HepG2 (cell line): ENCODE results near the gene PRTN3. TPM values are rescaled to one million over a fixed set of nuclear protein-coding genes. Genes with fewer than 3 reads are reported as not detected.

Source experiments
- EED ChIP-seq: sonication (generic); formaldehyde crosslinking; IDR thresholded peaks from 2 replicates; pipeline ENCODE4 v1.5.0; 2020; ENCODE audit warnings: mild to moderate bottlenecking, missing genetic modification reagents
- EHMT2 ChIP-seq: fragments of 200-600 bp; sonication (generic); IDR thresholded peaks from 2 replicates; pipeline ENCODE4 v1.7.0; 2017; ENCODE audit warnings: antibody characterized with exemption, low read depth, low read length, borderline replicate concordance
- MLLT10 ChIP-seq: sonication (generic); formaldehyde crosslinking; IDR thresholded peaks from 2 replicates; pipeline ENCODE4 v1.4.0; 2020; ENCODE audit warnings: missing genetic modification reagents
- PHF20 ChIP-seq: sonication (generic); formaldehyde crosslinking; IDR thresholded peaks from 2 replicates; pipeline ENCODE4 v1.5.0; 2020; ENCODE audit warnings: mild to moderate bottlenecking, missing genetic modification reagents
- RELA ChIP-seq: sonication (generic); formaldehyde crosslinking; IDR thresholded peaks from 2 replicates; pipeline ENCODE4 v1.4.0; 2020; ENCODE audit warnings: missing genetic modification reagents
- RNF2 ChIP-seq: fragments of 450-650 bp; conservative IDR thresholded peaks from 2 replicates; pipeline ENCODE4 v1.6.1; 2016; ENCODE audit warnings: low read depth
- SNAI1 ChIP-seq: sonication (generic); formaldehyde crosslinking; IDR thresholded peaks from 2 replicates; pipeline ENCODE4 v1.5.0; 2020; ENCODE audit warnings: mild to moderate bottlenecking, missing genetic modification reagents, borderline replicate concordance
- ZNF12 ChIP-seq: sonication (generic); formaldehyde crosslinking; IDR thresholded peaks from 2 replicates; pipeline ENCODE4 v1.5.0; 2020; ENCODE audit warnings: missing genetic modification reagents
- ZNF160 ChIP-seq: sonication (generic); formaldehyde crosslinking; IDR thresholded peaks from 2 replicates; pipeline ENCODE4 v1.8.0; 2022; ENCODE audit warnings: mild to moderate bottlenecking, inconsistent platforms, missing genetic modification reagents
- ZNF768 ChIP-seq: sonication (generic); formaldehyde crosslinking; IDR thresholded peaks from 2 replicates; pipeline ENCODE4 v1.4.0; 2020; ENCODE audit warnings: missing genetic modification reagents
- ZNF781 ChIP-seq: sonication (generic); formaldehyde crosslinking; IDR thresholded peaks from 2 replicates; pipeline ENCODE4 v1.5.1; 2020; ENCODE audit warnings: borderline replicate concordance, mild to moderate bottlenecking, missing genetic modification reagents; ENCODE audit errors: not compliant biosample characterization
- polyA plus RNA-seq, 8 experiments: library from polyadenylated mRNA; depleted of rRNA in 3 of 8; stranded (reverse) in 7 of 8; unstranded in 1 of 8; fragments of >200 nt; fragmentation: Illumina TruSeq in 4 of 8; extraction: Trizol in 4 of 8; gene quantifications; 2 replicates each; pipeline versions ENCODE4 v1.2.1 to v1.2.3, GENCODE V29; 2011 to 2016; ENCODE audit warnings: low read depth in 4 of 8, missing spikeins in 1 of 8, mixed read lengths in 1 of 8; ENCODE audit not compliant: insufficient read depth in 1 of 8
- total RNA-seq, 5 experiments: library from RNA; depleted of rRNA; stranded (reverse); fragments of >200 nt; fragmentation: Illumina TruSeq; extraction: Trizol; gene quantifications; 2 replicates each; pipeline ENCODE4 v1.2.3, GENCODE V29; 2016; ENCODE audit warnings: low read depth in 1 of 5
- TF ChIP-seq, protein P1 (sequence below): sonication (generic); formaldehyde crosslinking; IDR thresholded peaks from 2 replicates; pipeline ENCODE4 v1.5.0; 2020; ENCODE audit warnings: missing genetic modification reagents
- TF ChIP-seq, protein P2 (sequence below): sonication (generic); formaldehyde crosslinking; IDR thresholded peaks from 2 replicates; pipeline ENCODE4 v1.4.0; 2020; ENCODE audit warnings: missing genetic modification reagents, borderline replicate concordance
- TF ChIP-seq, protein P3 (sequence below): IDR thresholded peaks from 2 replicates; pipeline ENCODE4 v1.6.1; 2016
- TF ChIP-seq, protein P4 (sequence below): sonication (generic); formaldehyde crosslinking; IDR thresholded peaks from 2 replicates; pipeline ENCODE4 v1.4.0; 2020; ENCODE audit warnings: mild to moderate bottlenecking, low read depth, missing genetic modification reagents
- TF ChIP-seq, protein P5 (sequence below): sonication (generic); formaldehyde crosslinking; IDR thresholded peaks from 2 replicates; pipeline ENCODE4 v1.5.1; 2020; ENCODE audit warnings: mild to moderate bottlenecking, missing genetic modification reagents, borderline replicate concordance
- TF ChIP-seq, protein P6 (sequence below): sonication (generic); formaldehyde crosslinking; IDR thresholded peaks from 2 replicates; pipeline ENCODE4 v1.5.0; 2020; ENCODE audit warnings: mild to moderate bottlenecking, missing genetic modification reagents

PRTN3 gene
- total and polyA plus RNA-seq, 2 of the 13 experiments (the other 11 are each of a cell fraction or from before 2014, with no cell fraction given): not detected

DNA sequence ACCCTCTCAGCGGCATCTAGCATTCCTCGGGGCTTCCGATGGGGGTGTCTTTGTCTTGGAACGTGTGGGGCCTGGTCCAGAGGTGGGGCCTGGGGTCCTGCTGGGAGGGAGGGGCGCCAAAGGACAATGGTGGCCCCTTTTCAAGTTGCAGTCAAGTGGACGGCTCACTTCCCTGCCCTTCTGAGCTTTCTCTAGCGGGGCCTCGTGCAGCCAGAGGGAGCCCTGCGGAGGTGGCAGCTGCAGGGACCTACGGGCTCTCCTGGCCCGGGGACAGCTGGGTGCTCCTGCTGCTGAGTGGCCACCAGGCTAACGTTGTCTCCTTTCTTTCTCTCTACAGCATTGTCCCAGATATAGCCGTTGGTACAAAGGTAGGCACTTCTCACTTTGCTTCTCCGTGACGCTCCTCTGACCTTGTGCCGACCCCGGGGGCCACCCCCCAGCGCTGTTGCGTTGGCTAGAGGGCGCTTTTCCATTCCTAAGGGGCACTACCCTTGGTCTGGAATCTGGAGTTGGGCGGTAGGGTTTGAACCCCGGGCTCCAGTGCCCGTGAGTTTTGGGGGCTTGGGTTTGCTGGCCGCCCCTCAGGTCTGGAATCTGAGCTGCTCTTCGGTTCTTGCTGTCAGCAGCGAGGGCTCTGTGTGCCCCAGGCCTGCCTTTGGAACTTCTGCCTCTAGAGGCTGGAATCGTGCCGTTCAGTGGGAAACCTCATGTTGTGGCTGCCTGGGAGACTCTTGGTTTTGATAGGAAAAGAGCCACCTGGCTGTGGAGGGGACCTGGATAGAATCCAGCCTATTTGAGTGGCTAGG is 41.5 kb upstream of the PRTN3 start (continued):
- TF ChIP-seq ZNF781 (CRISPR knock-in tag): no peak
- TF ChIP-seq EED (CRISPR knock-in tag): no peak
- no peak for TF ChIP-seq ZNF768 (CRISPR knock-in tag)
- no peak for TF ChIP-seq SNAI1 (CRISPR knock-in tag)
- TF ChIP-seq, protein P1, sequence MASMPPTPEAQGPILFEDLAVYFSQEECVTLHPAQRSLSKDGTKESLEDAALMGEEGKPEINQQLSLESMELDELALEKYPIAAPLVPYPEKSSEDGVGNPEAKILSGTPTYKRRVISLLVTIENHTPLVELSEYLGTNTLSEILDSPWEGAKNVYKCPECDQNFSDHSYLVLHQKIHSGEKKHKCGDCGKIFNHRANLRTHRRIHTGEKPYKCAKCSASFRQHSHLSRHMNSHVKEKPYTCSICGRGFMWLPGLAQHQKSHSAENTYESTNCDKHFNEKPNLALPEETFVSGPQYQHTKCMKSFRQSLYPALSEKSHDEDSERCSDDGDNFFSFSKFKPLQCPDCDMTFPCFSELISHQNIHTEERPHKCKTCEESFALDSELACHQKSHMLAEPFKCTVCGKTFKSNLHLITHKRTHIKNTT (CRISPR knock-in tag): no peak
- TF ChIP-seq, protein P2, sequence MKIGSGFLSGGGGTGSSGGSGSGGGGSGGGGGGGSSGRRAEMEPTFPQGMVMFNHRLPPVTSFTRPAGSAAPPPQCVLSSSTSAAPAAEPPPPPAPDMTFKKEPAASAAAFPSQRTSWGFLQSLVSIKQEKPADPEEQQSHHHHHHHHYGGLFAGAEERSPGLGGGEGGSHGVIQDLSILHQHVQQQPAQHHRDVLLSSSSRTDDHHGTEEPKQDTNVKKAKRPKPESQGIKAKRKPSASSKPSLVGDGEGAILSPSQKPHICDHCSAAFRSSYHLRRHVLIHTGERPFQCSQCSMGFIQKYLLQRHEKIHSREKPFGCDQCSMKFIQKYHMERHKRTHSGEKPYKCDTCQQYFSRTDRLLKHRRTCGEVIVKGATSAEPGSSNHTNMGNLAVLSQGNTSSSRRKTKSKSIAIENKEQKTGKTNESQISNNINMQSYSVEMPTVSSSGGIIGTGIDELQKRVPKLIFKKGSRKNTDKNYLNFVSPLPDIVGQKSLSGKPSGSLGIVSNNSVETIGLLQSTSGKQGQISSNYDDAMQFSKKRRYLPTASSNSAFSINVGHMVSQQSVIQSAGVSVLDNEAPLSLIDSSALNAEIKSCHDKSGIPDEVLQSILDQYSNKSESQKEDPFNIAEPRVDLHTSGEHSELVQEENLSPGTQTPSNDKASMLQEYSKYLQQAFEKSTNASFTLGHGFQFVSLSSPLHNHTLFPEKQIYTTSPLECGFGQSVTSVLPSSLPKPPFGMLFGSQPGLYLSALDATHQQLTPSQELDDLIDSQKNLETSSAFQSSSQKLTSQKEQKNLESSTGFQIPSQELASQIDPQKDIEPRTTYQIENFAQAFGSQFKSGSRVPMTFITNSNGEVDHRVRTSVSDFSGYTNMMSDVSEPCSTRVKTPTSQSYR (CRISPR knock-in tag): 0 out of 2 replicates have a peak, but pooled peaks have one; percentile 17
- TF ChIP-seq, protein P3, sequence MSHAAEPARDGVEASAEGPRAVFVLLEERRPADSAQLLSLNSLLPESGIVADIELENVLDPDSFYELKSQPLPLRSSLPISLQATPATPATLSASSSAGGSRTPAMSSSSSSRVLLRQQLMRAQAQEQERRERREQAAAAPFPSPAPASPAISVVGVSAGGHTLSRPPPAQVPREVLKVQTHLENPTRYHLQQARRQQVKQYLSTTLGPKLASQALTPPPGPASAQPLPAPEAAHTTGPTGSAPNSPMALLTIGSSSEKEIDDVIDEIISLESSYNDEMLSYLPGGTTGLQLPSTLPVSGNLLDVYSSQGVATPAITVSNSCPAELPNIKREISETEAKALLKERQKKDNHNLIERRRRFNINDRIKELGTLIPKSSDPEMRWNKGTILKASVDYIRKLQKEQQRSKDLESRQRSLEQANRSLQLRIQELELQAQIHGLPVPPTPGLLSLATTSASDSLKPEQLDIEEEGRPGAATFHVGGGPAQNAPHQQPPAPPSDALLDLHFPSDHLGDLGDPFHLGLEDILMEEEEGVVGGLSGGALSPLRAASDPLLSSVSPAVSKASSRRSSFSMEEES (CRISPR knock-in tag): no peak
- no peak for TF ChIP-seq ZNF12
- TF ChIP-seq, protein P4, sequence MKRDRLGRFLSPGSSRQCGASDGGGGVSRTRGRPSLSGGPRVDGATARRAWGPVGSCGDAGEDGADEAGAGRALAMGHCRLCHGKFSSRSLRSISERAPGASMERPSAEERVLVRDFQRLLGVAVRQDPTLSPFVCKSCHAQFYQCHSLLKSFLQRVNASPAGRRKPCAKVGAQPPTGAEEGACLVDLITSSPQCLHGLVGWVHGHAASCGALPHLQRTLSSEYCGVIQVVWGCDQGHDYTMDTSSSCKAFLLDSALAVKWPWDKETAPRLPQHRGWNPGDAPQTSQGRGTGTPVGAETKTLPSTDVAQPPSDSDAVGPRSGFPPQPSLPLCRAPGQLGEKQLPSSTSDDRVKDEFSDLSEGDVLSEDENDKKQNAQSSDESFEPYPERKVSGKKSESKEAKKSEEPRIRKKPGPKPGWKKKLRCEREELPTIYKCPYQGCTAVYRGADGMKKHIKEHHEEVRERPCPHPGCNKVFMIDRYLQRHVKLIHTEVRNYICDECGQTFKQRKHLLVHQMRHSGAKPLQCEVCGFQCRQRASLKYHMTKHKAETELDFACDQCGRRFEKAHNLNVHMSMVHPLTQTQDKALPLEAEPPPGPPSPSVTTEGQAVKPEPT: no peak
- TF ChIP-seq, protein P5, sequence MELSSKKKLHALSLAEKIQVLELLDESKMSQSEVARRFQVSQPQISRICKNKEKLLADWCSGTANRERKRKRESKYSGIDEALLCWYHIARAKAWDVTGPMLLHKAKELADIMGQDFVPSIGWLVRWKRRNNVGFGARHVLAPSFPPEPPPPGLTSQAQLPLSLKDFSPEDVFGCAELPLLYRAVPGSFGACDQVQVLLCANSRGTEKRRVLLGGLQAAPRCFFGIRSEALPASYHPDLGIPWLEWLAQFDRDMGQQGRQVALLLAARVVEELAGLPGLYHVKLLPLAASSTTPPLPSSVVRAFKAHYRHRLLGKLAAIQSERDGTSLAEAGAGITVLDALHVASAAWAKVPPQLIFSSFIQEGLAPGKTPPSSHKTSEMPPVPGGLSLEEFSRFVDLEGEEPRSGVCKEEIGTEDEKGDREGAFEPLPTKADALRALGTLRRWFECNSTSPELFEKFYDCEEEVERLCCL (CRISPR knock-in tag): no peak
- no peak for TF ChIP-seq RELA (CRISPR knock-in tag)
- no peak for TF ChIP-seq ZNF160 (CRISPR knock-in tag)
- no peak for TF ChIP-seq PHF20
- TF ChIP-seq RNF2: no peak
- TF ChIP-seq, protein P6, sequence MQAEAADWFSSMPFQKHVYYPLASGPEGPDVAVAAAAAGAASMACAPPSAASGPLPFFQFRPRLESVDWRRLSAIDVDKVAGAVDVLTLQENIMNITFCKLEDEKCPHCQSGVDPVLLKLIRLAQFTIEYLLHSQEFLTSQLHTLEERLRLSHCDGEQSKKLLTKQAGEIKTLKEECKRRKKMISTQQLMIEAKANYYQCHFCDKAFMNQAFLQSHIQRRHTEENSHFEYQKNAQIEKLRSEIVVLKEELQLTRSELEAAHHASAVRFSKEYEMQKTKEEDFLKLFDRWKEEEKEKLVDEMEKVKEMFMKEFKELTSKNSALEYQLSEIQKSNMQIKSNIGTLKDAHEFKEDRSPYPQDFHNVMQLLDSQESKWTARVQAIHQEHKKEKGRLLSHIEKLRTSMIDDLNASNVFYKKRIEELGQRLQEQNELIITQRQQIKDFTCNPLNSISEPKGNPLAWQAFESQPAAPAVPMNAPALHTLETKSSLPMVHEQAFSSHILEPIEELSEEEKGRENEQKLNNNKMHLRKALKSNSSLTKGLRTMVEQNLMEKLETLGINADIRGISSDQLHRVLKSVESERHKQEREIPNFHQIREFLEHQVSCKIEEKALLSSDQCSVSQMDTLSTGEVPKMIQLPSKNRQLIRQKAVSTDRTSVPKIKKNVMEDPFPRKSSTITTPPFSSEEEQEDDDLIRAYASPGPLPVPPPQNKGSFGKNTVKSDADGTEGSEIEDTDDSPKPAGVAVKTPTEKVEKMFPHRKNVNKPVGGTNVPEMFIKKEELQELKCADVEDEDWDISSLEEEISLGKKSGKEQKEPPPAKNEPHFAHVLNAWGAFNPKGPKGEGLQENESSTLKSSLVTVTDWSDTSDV (CRISPR knock-in tag): no peak
- no peak for TF ChIP-seq MLLT10 (CRISPR knock-in tag)
- TF ChIP-seq EHMT2: no peak
